Lung microvascular endothelial cell (primary cell): ENCODE measurements around the gene TMEM272. TPM values are rescaled to one million over a fixed set of nuclear protein-coding genes. Genes with fewer than 3 reads are reported as not detected.

Experiments
- DNase-seq, 2 donors: peaks; one replicate each; pipeline versions ENCODE4 v3.0.0 to v3.0.0-alpha.2; 2010; ENCODE audit warnings: low read depth in 2 of 2
- total RNA-seq: library from RNA; depleted of rRNA; stranded (reverse); fragments of >200 nt; gene quantifications from 2 replicates; pipeline ENCODE4 v1.2.1, GENCODE V29; 2014

Gene TMEM272
- total RNA-seq = not detected in 2 replicates

- DNase-seq = peak; percentile 38 to 58
These were observed at the start of gene TMEM272 for GRCh38 chr13:51844862-51845573. Gene TMEM272 (minus strand): TSS chr13:51845177. CDS start chr13:51838530, 6,647 bp downstream.

- no peak for DNase-seq
These were observed 49.3 kb upstream of the TMEM272 start for GRCh38 chr13:51894239-51894638.

GRCh38 chr13:51892657-51893056 is 47.7 kb upstream of the TMEM272 start:
- no peak for DNase-seq

- no peak for DNase-seq
These were observed 42.5 kb upstream of the TMEM272 start for GRCh38 chr13:51887468-51887867.

- no peak for DNase-seq
These were observed 40.7 kb upstream of the TMEM272 start for GRCh38 chr13:51885651-51886050.

- no peak for DNase-seq
These were observed 38.2 kb upstream of the TMEM272 start for GRCh38 chr13:51883226-51883600.

GRCh38 chr13:51882570-51883225 is 37.7 kb upstream of the TMEM272 start:
- no peak for DNase-seq

- no peak for DNase-seq
These were observed 36.3 kb upstream of the TMEM272 start for GRCh38 chr13:51881296-51881695.

GRCh38 chr13:51879133-51879532 is 34.2 kb upstream of the TMEM272 start:
- DNase-seq = no peak

GRCh38 chr13:51874651-51875050 is 29.7 kb upstream of the TMEM272 start:
- no peak for DNase-seq

GRCh38 chr13:51873837-51874236 is 28.9 kb upstream of the TMEM272 start:
- no peak for DNase-seq

GRCh38 chr13:51873117-51873798 is 28.3 kb upstream of the TMEM272 start:
- DNase-seq = no peak

- DNase-seq = no peak
These were observed 25.6 kb upstream of the TMEM272 start for GRCh38 chr13:51870616-51871015.

- DNase-seq = no peak
These were observed 24.9 kb upstream of the TMEM272 start for GRCh38 chr13:51869916-51870315.

GRCh38 chr13:51867062-51867461 is 22.1 kb upstream of the TMEM272 start:
- DNase-seq = no peak

- no peak for DNase-seq
These were observed 20.9 kb upstream of the TMEM272 start for GRCh38 chr13:51865838-51866237.

GRCh38 chr13:51862957-51863356 is 18.0 kb upstream of the TMEM272 start:
- peak; percentile 6 to 10 for DNase-seq

GRCh38 chr13:51861723-51862300 is 16.8 kb upstream of the TMEM272 start, which contains the start of gene CCDC70:
Gene CCDC70 (plus strand): TSS chr13:51861969. CDS start chr13:51865412, 3,443 bp downstream.
- peak in 1 of 2 donors; percentile 87 for DNase-seq

- no peak for DNase-seq
These were observed 13.7 kb upstream of the TMEM272 start for GRCh38 chr13:51858433-51859247.

GRCh38 chr13:51856998-51857397 is 12.0 kb upstream of the TMEM272 start:
- DNase-seq = no peak

GRCh38 chr13:51856027-51856736 is 11.2 kb upstream of the TMEM272 start:
- DNase-seq = no peak
